GM12874 (cell line): Measurements from ENCODE around the gene ANKRD29.

Source experiments
- CTCF ChIP-seq: IDR thresholded peaks from 2 replicates; pipeline ENCODE4 v1.5.1; 2011; ENCODE audit warnings: low read depth, mild to moderate bottlenecking, control low read depth, low read length, moderate library complexity; ENCODE audit not compliant: insufficient read depth

Gene ANKRD29

GRCh38 chr18:23648940-23649607, 13.6 kb downstream of the ANKRD29 start:
- TF ChIP-seq CTCF = no peak

GRCh38 chr18:23648456-23648855, 14.3 kb downstream of the ANKRD29 start:
- no peak for TF ChIP-seq CTCF

- TF ChIP-seq CTCF = no peak
Measured at GRCh38 chr18:23646282-23646681, 16.4 kb downstream of the ANKRD29 start.

- TF ChIP-seq CTCF = no peak
Measured at GRCh38 chr18:23645568-23646175, 17.0 kb downstream of the ANKRD29 start.

GRCh38 chr18:23643815-23644490, 18.8 kb downstream of the ANKRD29 start:
- TF ChIP-seq CTCF = no peak

- TF ChIP-seq CTCF = no peak
Measured at GRCh38 chr18:23641937-23642666, 20.6 kb downstream of the ANKRD29 start.

GRCh38 chr18:23641143-23641720, 21.5 kb downstream of the ANKRD29 start:
- TF ChIP-seq CTCF = no peak
